ENCODE measurements around the gene MYH10.

MYH10 gene

GRCh38 chr17:8658810-8659209, 28.3 kb upstream of the MYH10 start:
- Histone ChIP-seq H3K79me2 (ENCODE audit: insufficient read depth, low read length) (no peaks in the 10 kb centered on the region), H3K9ac (ENCODE audit: low read length) (no peak overlapping the region), H3K4me3 (ENCODE audit: low read depth, low read length, poor library complexity, severe bottlenecking) (no peak overlapping the region), H3K36me3 (ENCODE audit: insufficient read depth, low read length) (no peaks in the 10 kb centered on the region), H3K9me3 (ENCODE audit: low read length) (no peaks in the 10 kb centered on the region), H2AFZ (ENCODE audit: low read length) (no peak overlapping the region), H3K4me1 (ENCODE audit: insufficient read depth, low read length, severe bottlenecking) (no peaks in the 10 kb centered on the region), H3K27me3 (ENCODE audit: insufficient read depth, low read length) (no peaks in the 10 kb centered on the region; the same call in 1 of the 2 replicates), H3K9me2 (ENCODE audit: low read depth, low read length) (no peaks in the 10 kb centered on the region), H3K27ac (ENCODE audit: low read depth, low read length, poor library complexity, severe bottlenecking) (no peak overlapping the region), H4K20me1 (ENCODE audit: insufficient read depth, low read length) (no peaks in the 10 kb centered on the region), H3F3A (ENCODE audit: insufficient read depth, low read length) (no peaks in the 10 kb centered on the region), H3K4me2 (ENCODE audit: low read length) (no peak overlapping the region)
- TF ChIP-seq CTCF (IDR thresholded peaks at IDR 0.05; ENCODE audit: low read length) = no peak
- no peak for TF ChIP-seq EZH2 (IDR thresholded peaks at IDR 0.05; ENCODE audit: borderline replicate concordance, low read length)

DNA sequence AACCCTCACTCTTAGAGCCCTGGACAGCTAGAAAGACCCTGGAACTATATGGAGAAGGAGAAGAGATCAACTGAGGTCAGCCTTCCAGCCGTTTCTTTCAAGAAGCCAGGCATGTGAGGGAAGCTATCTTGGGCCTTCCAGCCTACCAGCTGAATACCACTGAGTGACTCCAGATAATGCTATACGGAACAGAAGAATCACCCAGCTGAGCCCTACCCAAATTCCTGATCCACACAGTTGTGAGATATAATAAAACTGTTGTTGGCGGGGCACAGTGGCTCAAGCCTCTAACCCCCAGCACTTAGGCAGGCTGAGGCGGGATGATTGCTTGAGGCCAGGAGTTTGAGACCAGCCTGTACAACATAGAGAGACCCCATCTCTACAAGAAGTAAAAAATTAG, 26.2 kb upstream of the MYH10 start:
- TF ChIP-seq CTCF (IDR thresholded peaks at IDR 0.05; ENCODE audit: low read length) (no peak), EZH2 (IDR thresholded peaks at IDR 0.05; ENCODE audit: borderline replicate concordance, low read length) (no peak)
- H3K4me1 ChIP-seq (ENCODE audit: insufficient read depth, low read length, severe bottlenecking) = no peaks in the 10 kb centered on the region
- no peaks in the 10 kb centered on the region for H3F3A ChIP-seq (ENCODE audit: insufficient read depth, low read length)
- no peaks in the 10 kb centered on the region; the same call in 1 of the 2 replicates for H3K27me3 ChIP-seq (ENCODE audit: insufficient read depth, low read length)
- no peak overlapping the region for H3K4me2 ChIP-seq (ENCODE audit: low read length)
- no peaks in the 10 kb centered on the region for H4K20me1 ChIP-seq (ENCODE audit: insufficient read depth, low read length)
- no peak overlapping the region for H3K4me3 ChIP-seq (ENCODE audit: low read depth, low read length, poor library complexity, severe bottlenecking)
- H2AFZ ChIP-seq (ENCODE audit: low read length) = no peak overlapping the region
- H3K27ac ChIP-seq (ENCODE audit: low read depth, low read length, poor library complexity, severe bottlenecking) = no peak overlapping the region
- H3K36me3 ChIP-seq (ENCODE audit: insufficient read depth, low read length) = no peaks in the 10 kb centered on the region
- no peaks in the 10 kb centered on the region for H3K79me2 ChIP-seq (ENCODE audit: insufficient read depth, low read length)
- no peak overlapping the region for H3K9ac ChIP-seq (ENCODE audit: low read length)
- H3K9me3 ChIP-seq (ENCODE audit: low read length) = no peaks in the 10 kb centered on the region
- no peaks in the 10 kb centered on the region for H3K9me2 ChIP-seq (ENCODE audit: low read depth, low read length)

DNA sequence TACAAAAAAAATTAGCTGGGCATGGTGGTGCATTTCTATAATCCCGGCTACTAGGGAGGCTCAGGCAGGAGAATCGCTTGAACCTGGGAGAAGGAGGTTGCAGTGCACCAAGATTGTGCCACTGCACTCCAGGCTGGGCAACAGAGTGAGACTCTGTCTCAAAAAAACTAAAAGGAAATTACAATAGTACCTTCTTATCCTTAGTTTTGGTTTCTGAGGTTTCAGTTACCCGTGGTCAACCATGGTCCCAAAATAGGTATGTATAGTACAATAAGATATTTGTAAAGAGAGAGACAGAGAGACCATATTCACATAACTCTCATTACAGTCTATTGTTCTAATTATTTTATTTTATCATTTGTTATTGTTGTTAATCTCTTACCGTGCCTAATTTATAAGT, 24.3 kb upstream of the MYH10 start:
- Histone ChIP-seq H3K9ac (ENCODE audit: low read length) (no peak overlapping the region), H3K79me2 (ENCODE audit: insufficient read depth, low read length) (no peaks in the 10 kb centered on the region), H3K36me3 (ENCODE audit: insufficient read depth, low read length) (no peaks in the 10 kb centered on the region), H3K27ac (ENCODE audit: low read depth, low read length, poor library complexity, severe bottlenecking) (no peak overlapping the region), H3K4me3 (ENCODE audit: low read depth, low read length, poor library complexity, severe bottlenecking) (no peak overlapping the region), H3K4me1 (ENCODE audit: insufficient read depth, low read length, severe bottlenecking) (no peaks in the 10 kb centered on the region), H3K4me2 (ENCODE audit: low read length) (no peak overlapping the region), H4K20me1 (ENCODE audit: insufficient read depth, low read length) (no peaks in the 10 kb centered on the region), H3K27me3 (ENCODE audit: insufficient read depth, low read length) (no peaks in the 10 kb centered on the region; the same call in 1 of the 2 replicates), H3K9me2 (ENCODE audit: low read depth, low read length) (no peaks in the 10 kb centered on the region), H3K9me3 (ENCODE audit: low read length) (no peaks in the 10 kb centered on the region), H3F3A (ENCODE audit: insufficient read depth, low read length) (no peaks in the 10 kb centered on the region), H2AFZ (ENCODE audit: low read length) (no peak overlapping the region)
- TF ChIP-seq EZH2 (IDR thresholded peaks at IDR 0.05; ENCODE audit: borderline replicate concordance, low read length) = no peak
- no peak for TF ChIP-seq CTCF (IDR thresholded peaks at IDR 0.05; ENCODE audit: low read length)

All from OCI-LY1 (cell line).